Measurements from ENCODE around the gene YPEL2.

Gene YPEL2

DNA sequence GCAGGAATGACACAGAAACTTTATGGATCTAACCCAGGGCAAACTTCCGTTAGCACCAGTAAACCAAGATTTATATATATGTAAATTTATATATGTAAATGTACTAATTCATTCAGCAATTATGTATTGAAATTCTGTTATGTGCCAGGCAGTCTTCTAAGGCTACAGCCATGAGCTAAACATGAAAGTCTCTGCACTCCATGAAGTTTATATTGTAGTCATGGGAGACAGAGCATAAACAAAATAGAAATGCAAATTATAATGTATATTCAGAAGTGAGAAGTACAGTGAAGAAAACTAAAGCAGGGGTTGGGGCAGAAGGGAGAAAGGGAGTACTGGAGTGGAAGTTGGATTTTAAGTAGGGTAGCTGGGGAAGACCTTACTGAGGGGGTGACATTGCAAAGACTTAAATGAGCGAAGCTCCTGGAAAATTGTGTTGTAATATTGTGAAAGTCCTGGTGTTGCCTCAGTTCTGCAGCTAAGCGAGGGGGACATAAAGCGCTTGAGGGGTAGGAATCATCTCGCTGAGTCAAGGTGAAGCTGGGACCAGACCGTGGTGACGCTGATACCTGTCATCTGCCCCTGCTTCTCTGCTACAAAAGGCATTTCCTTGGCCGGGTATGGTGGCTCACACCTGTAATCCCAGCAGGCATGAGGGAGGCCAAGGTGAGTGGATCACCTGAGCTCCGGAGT lies 64.8 kb downstream of the YPEL2 start:
- TF ChIP-seq EZH2phosphoT487 (IDR thresholded peaks at IDR 0.05; ENCODE audit: low read depth) = no peak
- TF ChIP-seq, protein P1, sequence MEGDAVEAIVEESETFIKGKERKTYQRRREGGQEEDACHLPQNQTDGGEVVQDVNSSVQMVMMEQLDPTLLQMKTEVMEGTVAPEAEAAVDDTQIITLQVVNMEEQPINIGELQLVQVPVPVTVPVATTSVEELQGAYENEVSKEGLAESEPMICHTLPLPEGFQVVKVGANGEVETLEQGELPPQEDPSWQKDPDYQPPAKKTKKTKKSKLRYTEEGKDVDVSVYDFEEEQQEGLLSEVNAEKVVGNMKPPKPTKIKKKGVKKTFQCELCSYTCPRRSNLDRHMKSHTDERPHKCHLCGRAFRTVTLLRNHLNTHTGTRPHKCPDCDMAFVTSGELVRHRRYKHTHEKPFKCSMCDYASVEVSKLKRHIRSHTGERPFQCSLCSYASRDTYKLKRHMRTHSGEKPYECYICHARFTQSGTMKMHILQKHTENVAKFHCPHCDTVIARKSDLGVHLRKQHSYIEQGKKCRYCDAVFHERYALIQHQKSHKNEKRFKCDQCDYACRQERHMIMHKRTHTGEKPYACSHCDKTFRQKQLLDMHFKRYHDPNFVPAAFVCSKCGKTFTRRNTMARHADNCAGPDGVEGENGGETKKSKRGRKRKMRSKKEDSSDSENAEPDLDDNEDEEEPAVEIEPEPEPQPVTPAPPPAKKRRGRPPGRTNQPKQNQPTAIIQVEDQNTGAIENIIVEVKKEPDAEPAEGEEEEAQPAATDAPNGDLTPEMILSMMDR (IDR thresholded peaks at IDR 0.05; ENCODE audit: low read depth, low read length) = no peak
- Histone ChIP-seq H3K27ac (ENCODE audit: low read length) (no peak overlapping the region), H3K9me3 (ENCODE audit: insufficient read depth, low read length) (no peaks in the 10 kb centered on the region), H3K36me3 (replicated peaks; ENCODE audit: low read depth, low read length) (peaks cover 41% of the 10 kb centered on the region), H4K20me1 (ENCODE audit: insufficient read depth, low read length) (no peaks in the 10 kb centered on the region), H3K4me2 (ENCODE audit: low read length) (no peak overlapping the region), H3K27me3 (ENCODE audit: low read depth, low read length) (no peaks in the 10 kb centered on the region), H3K9ac (ENCODE audit: low read length) (no peak overlapping the region), H3K4me1 (ENCODE audit: low read length) (0 out of 2 replicates have a peak, but pooled peaks cover 3% of the 10 kb centered on the region), H3K79me2 (ENCODE audit: low read length) (no peaks in the 10 kb centered on the region), H3K4me3 (ENCODE audit: low read length) (no peak overlapping the region), H2AFZ (ENCODE audit: low read depth, low read length) (no peak overlapping the region)

DNA sequence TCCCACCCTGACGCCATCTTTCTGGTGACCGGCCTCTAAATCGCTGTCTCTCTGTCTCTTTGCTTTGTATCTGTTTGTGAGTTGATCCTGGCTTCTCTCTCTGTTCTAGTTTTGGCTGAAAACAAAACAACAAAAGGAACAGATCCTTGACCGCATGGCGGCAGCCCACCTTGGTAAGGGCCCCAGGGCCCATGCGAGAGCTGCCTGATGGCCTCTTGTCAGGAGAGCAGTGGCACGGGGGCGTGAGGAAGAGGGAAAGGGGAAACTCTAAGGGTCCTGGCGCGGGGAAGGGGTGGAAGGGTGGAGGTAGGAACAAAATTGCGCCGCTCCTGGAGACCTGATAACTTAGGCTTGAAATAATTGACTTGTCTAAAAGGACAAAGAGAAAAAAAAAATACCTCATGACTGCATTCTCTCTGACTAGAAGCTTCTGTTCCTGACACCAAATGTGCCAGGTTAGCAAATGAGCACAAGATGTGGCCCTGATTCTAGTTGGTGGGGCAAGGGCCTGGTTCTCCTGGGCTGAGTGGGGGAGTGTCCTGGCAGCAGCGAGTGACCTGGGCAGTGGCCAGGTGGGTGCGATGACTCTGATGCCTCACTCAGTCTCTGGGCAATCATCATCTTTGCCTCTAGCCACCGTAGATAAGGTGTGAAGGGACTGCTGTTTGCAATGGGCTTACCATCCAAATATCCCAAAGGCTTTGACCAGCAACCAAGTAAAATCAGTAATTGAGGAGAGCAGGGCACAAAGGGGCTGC lies 66.0 kb downstream of the YPEL2 start:
- Histone ChIP-seq H3K9me3 (ENCODE audit: insufficient read depth, low read length) (no peaks in the 10 kb centered on the region), H3K27me3 (ENCODE audit: low read depth, low read length) (no peaks in the 10 kb centered on the region), H3K79me2 (ENCODE audit: low read length) (no peaks in the 10 kb centered on the region), H3K4me3 (ENCODE audit: low read length) (no peak overlapping the region), H2AFZ (ENCODE audit: low read depth, low read length) (no peak overlapping the region), H4K20me1 (ENCODE audit: insufficient read depth, low read length) (no peaks in the 10 kb centered on the region), H3K4me1 (ENCODE audit: low read length) (0 out of 2 replicates have a peak, but pooled peaks cover 3% of the 10 kb centered on the region), H3K4me2 (ENCODE audit: low read length) (no peak overlapping the region), H3K36me3 (replicated peaks; ENCODE audit: low read depth, low read length) (peaks cover 41% of the 10 kb centered on the region), H3K27ac (ENCODE audit: low read length) (no peak overlapping the region), H3K9ac (ENCODE audit: low read length) (no peak overlapping the region)
- no peak for TF ChIP-seq EZH2phosphoT487 (IDR thresholded peaks at IDR 0.05; ENCODE audit: low read depth)

DNA sequence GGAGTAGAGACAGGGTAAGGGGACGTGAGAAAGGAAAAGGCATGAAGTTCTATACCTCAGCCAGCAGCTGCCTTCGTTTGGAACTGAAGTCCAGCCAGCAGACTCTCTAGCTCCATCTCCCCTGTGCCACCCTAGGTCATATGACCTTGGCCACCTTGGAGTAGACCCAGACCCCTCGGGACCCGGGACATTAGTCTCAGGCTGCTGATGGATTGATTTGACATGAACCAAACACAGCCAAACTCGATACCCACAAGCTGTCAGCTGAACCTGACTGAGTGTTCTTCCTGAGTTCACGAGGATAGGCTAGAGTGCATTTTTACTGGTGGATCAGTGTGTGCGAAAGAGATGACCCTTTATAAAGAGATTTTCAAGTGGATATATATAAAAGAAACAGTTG lies 68.5 kb downstream of the YPEL2 start:
- Histone ChIP-seq H3K9ac (ENCODE audit: low read length) (no peak overlapping the region), H3K27ac (ENCODE audit: low read length) (no peak overlapping the region), H3K79me2 (ENCODE audit: low read length) (no peaks in the 10 kb centered on the region), H3K9me3 (ENCODE audit: insufficient read depth, low read length) (no peaks in the 10 kb centered on the region), H3K4me1 (ENCODE audit: low read length) (0 out of 2 replicates have a peak, but pooled peaks cover 3% of the 10 kb centered on the region), H3K4me3 (ENCODE audit: low read length) (no peak overlapping the region), H3K4me2 (ENCODE audit: low read length) (no peak overlapping the region), H2AFZ (ENCODE audit: low read depth, low read length) (no peak overlapping the region), H3K36me3 (replicated peaks; ENCODE audit: low read depth, low read length) (peaks cover 44% of the 10 kb centered on the region), H3K27me3 (ENCODE audit: low read depth, low read length) (no peaks in the 10 kb centered on the region), H4K20me1 (ENCODE audit: insufficient read depth, low read length) (no peaks in the 10 kb centered on the region)
- TF ChIP-seq, protein P1 (IDR thresholded peaks at IDR 0.05; ENCODE audit: low read depth, low read length) = no peak
- TF ChIP-seq EZH2phosphoT487 (IDR thresholded peaks at IDR 0.05; ENCODE audit: low read depth) = no peak

DNA sequence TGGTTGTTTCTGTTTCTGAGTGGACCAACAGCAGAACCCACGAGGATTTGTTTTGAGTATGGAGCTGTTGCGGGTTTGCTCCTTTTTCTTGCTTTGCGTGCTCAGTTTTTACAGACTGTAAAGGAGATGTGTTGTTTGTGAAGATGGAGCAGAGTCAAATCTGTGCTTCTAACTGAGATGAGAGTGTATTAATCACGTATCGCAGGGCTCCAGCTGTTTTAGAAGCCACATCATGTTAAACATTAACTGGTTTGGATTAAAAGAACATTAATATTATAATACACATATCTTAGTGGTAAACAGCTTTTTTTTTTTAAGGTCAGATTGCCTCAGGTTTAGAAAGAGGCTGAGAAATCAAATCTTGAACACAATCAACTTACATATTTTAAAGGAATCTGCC lies 69.4 kb downstream of the YPEL2 start:
- no peaks in the 10 kb centered on the region for H3K79me2 ChIP-seq (ENCODE audit: low read length)
- no peak overlapping the region for H3K9ac ChIP-seq (ENCODE audit: low read length)
- H3K9me3 ChIP-seq (ENCODE audit: insufficient read depth, low read length) = no peaks in the 10 kb centered on the region
- no peak overlapping the region for H3K4me2 ChIP-seq (ENCODE audit: low read length)
- H3K27me3 ChIP-seq (ENCODE audit: low read depth, low read length) = no peaks in the 10 kb centered on the region
- no peak overlapping the region for H3K4me3 ChIP-seq (ENCODE audit: low read length)
- no peak for TF ChIP-seq EZH2phosphoT487 (IDR thresholded peaks at IDR 0.05; ENCODE audit: low read depth)
- TF ChIP-seq, protein P1 (IDR thresholded peaks at IDR 0.05; ENCODE audit: low read depth, low read length) = no peak
- H3K27ac ChIP-seq (ENCODE audit: low read length) = no peak overlapping the region
- H3K36me3 ChIP-seq (replicated peaks; ENCODE audit: low read depth, low read length) = peaks cover 40% of the 10 kb centered on the region
- 0 out of 2 replicates have a peak, but pooled peaks cover 3% of the 10 kb centered on the region for H3K4me1 ChIP-seq (ENCODE audit: low read length)
- no peaks in the 10 kb centered on the region for H4K20me1 ChIP-seq (ENCODE audit: insufficient read depth, low read length)
- no peak overlapping the region for H2AFZ ChIP-seq (ENCODE audit: low read depth, low read length)

All from OCI-LY3 (cell line).